Measurements from ENCODE around the gene GAPDH. TPM values are rescaled to one million over a fixed set of nuclear protein-coding genes. Genes with fewer than 3 reads are reported as not detected.

Gene GAPDH
- total RNA-seq, 2 donors from 2014 or later = 640 to 695 TPM

DNA sequence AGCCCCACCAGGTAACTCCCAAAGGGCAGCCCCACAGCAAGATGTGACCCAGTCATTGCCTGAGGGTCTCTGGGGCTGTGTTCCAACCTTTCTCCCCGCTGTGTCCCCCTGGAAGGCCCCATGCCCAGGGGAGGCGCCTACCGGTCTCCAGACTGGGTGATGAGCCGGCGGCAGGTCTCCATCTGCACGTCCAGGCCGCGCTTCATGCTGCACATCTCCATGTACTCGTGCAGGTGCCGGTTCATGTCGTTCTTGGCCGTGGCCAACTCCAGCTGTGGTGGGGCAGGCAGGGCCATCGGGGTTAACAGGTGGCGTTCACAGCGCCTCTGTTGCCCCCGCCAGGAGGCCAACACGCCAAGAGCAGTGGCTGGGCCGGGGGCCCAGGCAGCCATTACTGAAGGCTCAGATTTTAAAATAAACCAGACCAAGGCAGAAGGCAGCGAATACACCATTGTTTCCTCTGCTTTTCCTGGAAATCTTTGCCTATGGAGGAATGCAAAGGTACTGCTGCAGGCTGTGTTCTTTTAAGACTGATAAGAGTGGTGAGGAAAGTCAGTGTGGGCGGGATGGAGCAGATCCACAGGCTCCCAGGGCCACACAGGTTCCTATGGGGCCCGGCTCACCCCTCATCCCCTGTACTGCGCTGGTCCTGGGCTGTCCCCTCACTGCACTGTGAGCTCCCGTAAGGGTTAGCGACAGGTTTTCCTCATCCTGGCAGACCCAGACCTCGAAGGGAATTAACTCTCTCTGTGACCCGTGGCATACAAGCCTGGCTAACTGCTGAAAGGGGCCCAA is 7.3 kb downstream of the GAPDH start:
- peak overlapping the region; percentile 85 for H3K27ac Mint-ChIP-seq
- H3K27me3 Mint-ChIP-seq = no peaks in the 10 kb centered on the region
- H3K9me3 ChIP-seq (ENCODE audit: control insufficient read depth, low read length, poor library complexity, severe bottlenecking) = no peaks in the 10 kb centered on the region
- H3K4me1 Mint-ChIP-seq = peaks cover 29% of the 10 kb centered on the region
- peaks cover 3% of the 10 kb centered on the region for H3K36me3 Mint-ChIP-seq (ENCODE audit: low read depth)
- ATAC-seq (no peak), DNase-seq (no peak)
- no peak overlapping the region for H3K4me3 Mint-ChIP-seq

DNA sequence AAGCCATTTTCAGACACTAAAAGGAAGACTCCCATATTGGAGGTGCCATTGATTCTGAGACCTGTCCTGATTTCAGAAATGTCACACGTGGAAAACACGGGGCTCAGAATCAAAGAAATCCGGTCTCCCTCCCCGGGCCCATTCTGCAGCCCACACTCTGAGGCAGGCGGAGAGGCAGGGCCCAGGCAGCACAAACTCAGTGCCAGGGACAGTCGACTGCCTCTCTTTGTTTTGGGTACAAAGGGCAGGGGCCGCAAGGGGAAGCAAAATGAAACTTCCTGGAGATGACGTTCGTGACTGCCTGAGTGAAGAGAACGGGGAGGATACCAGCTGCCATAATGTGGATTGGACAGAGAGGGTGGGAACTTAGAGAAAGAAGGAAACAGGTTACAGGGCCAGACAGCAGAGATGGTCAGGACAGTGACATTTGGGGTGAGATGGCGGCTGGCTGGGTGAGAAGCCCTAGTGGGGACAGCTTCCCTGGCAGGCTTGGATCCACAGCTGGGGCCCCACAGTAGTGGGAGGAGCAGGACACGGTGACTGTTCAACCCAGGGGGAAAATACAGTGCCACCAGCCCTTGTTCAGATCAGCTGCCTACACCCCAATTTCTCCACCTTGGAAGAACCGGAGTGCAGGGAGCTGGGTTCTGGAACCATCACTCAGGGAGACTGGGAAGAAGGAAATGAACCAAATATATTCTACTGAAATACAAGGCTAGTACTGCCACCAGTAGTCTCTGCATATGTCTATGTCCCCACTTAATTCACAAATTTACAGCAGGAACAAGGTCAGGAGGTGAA is 8.1 kb downstream of the GAPDH start:
- ATAC-seq = peak; percentile 23
- H3K27me3 Mint-ChIP-seq = no peaks in the 10 kb centered on the region

GRCh38 chr12:6546016-6546415 is 11.7 kb downstream of the GAPDH start:
- Mint-ChIP-seq H3K4me1 (peaks cover 13% of the 10 kb centered on the region), H3K36me3 (ENCODE audit: low read depth) (peaks cover 9% of the 10 kb centered on the region), H3K27me3 (no peaks in the 10 kb centered on the region), H3K27ac (no peak overlapping the region), H3K4me3 (no peak overlapping the region)
- no peak for ATAC-seq
- no peak for DNase-seq
- H3K9me3 ChIP-seq (ENCODE audit: control insufficient read depth, low read length, poor library complexity, severe bottlenecking) = no peaks in the 10 kb centered on the region

More for the DNA sequence above, 8.1 kb downstream of the GAPDH start:
- H3K36me3 Mint-ChIP-seq (ENCODE audit: low read depth) = peaks cover 5% of the 10 kb centered on the region
- no peak for DNase-seq
- H3K9me3 ChIP-seq (ENCODE audit: control insufficient read depth, low read length, poor library complexity, severe bottlenecking) = no peaks in the 10 kb centered on the region
- peak overlapping the region; percentile 41 for H3K4me3 Mint-ChIP-seq
- H3K27ac Mint-ChIP-seq = peak overlapping the region; percentile 85
- peaks cover 26% of the 10 kb centered on the region for H3K4me1 Mint-ChIP-seq

DNA sequence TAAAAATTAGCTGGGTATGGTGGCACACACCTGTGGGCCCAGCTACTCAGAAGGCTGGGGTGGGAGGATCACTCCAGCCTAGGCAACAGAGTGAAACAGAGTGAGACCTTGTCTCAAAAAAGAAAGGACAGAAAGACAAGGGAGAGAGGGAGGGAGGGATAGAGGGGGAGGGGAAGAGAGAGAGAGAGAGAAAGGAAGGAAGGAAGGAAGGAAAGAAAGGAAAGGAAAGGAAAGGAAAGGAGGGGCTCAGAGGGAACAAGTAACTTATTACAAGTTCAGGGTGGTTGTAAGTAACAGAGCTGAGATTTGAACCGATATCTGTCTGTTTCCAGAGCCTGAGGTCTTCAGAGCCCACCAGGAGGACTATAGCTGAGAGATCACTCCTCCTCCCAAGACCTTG is 13.2 kb downstream of the GAPDH start:
- Mint-ChIP-seq H3K27ac (no peak overlapping the region), H3K4me1 (peaks cover 12% of the 10 kb centered on the region), H3K36me3 (ENCODE audit: low read depth) (peaks cover 9% of the 10 kb centered on the region), H3K4me3 (no peak overlapping the region), H3K27me3 (no peaks in the 10 kb centered on the region)
- DNase-seq = no peak
- no peaks in the 10 kb centered on the region for H3K9me3 ChIP-seq (ENCODE audit: control insufficient read depth, low read length, poor library complexity, severe bottlenecking)
- no peak for ATAC-seq

DNA sequence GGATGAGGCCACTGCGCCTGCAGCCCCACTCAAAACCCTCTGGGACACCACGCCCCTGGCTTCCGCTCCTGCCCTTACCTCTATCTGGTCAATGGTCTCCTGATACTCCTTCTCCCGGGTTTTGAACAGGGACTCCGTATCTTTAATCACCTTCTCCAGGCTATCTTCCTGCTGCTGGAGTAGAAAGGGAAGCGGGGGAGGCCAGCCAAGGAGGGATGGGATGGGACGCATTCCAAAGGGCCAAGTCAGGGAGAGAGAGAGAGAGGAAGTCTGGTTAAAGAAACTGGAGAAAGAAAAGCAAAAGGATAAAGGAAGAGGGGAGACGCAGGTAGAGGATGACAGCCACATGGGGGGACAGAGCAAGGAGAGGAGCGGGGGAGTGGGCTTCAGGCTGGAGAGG is 13.7 kb downstream of the GAPDH start:
- peaks cover 9% of the 10 kb centered on the region for H3K36me3 Mint-ChIP-seq (ENCODE audit: low read depth)
- no peaks in the 10 kb centered on the region for H3K27me3 Mint-ChIP-seq
- H3K4me1 Mint-ChIP-seq = peaks cover 16% of the 10 kb centered on the region
- H3K4me3 Mint-ChIP-seq = no peak overlapping the region
- no peak for ATAC-seq
- no peak for DNase-seq
- no peak overlapping the region for H3K27ac Mint-ChIP-seq
- no peaks in the 10 kb centered on the region for H3K9me3 ChIP-seq (ENCODE audit: control insufficient read depth, low read length, poor library complexity, severe bottlenecking)

DNA sequence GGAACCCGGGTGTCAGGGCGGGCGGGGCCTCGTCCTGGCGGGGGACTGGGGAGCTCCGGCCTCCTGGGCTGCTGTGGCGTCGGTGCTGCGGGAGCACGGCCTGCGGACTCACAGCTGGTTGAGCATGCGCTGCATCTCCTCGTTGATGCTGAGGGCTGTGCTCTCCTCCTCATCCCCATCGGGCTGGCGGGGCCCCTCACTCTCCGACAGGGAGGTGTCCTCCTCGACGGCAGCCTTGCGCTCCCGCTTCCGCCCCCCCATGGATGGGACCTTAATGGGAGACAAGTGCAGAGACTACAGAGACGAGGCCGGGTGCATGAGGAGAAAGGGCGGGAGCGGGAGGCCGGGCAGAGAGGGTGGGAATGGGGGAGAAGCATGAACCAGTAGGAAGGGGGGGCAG is 14.2 kb downstream of the GAPDH start:
- no peak overlapping the region for H3K4me3 Mint-ChIP-seq
- no peaks in the 10 kb centered on the region for H3K27me3 Mint-ChIP-seq
- peak overlapping the region; percentile 78 for H3K27ac Mint-ChIP-seq
- no peaks in the 10 kb centered on the region for H3K9me3 ChIP-seq (ENCODE audit: control insufficient read depth, low read length, poor library complexity, severe bottlenecking)
- H3K36me3 Mint-ChIP-seq (ENCODE audit: low read depth) = peaks cover 9% of the 10 kb centered on the region
- DNase-seq (no peak), ATAC-seq (no peak)
- peaks cover 19% of the 10 kb centered on the region for H3K4me1 Mint-ChIP-seq

GRCh38 chr12:6548966-6549683 is 14.8 kb downstream of the GAPDH start:
- H3K9me3 ChIP-seq (ENCODE audit: control insufficient read depth, low read length, poor library complexity, severe bottlenecking) = no peaks in the 10 kb centered on the region
- Mint-ChIP-seq H3K4me3 (no peak overlapping the region), H3K36me3 (ENCODE audit: low read depth) (peaks cover 9% of the 10 kb centered on the region), H3K4me1 (peaks cover 23% of the 10 kb centered on the region), H3K27ac (peak overlapping the region; percentile 78), H3K27me3 (no peaks in the 10 kb centered on the region)
- ATAC-seq (no peak), DNase-seq (no peak)

- Mint-ChIP-seq H3K4me1 (peaks cover 29% of the 10 kb centered on the region), H3K36me3 (ENCODE audit: low read depth) (peaks cover 9% of the 10 kb centered on the region), H3K4me3 (no peak overlapping the region), H3K27me3 (no peaks in the 10 kb centered on the region), H3K27ac (peak overlapping the region; percentile 78)
- ATAC-seq (no peak), DNase-seq (no peak)
- H3K9me3 ChIP-seq (ENCODE audit: control insufficient read depth, low read length, poor library complexity, severe bottlenecking) = no peaks in the 10 kb centered on the region
Observed at GRCh38 chr12:6549684-6550151, 15.4 kb downstream of the GAPDH start.

DNA sequence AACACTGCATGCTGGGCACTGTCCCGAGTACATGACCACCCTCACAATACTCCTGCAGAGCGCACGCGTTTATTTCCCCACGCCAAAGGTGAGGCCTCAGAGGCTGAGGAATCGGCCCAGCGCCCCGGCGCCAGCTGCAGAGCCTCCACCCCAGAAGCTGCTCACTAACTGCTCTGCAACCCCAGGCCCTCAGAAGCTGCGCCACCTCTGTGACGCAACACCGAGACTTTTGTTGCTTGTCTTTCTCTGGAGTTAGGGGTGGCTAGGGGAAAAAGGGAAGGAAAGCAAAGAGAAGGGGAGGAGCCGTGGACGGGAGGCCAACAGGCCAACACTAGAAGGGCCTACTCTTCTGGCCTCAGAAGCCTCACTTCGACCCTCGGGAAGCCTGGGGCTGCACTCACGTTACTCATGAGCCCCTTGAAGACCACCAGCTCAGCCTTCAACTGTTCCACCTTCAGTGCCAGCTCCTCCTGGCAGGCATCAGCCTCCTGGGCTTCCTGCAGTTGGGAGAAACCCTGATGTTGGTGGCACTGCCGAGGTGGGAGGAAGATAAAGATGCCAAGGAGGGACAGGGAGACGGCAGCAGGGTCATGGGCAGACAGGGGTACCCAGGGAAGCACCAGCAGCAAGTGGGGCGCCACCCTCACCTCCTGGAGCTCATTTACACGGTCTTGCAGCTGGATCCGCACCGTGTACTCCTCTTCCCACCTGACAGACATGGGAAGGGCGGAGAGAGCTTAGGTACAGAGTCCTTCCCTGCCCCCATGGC is 16.2 kb downstream of the GAPDH start:
- no peak overlapping the region for H3K4me3 Mint-ChIP-seq
- no peaks in the 10 kb centered on the region for H3K9me3 ChIP-seq (ENCODE audit: control insufficient read depth, low read length, poor library complexity, severe bottlenecking)
- H3K4me1 Mint-ChIP-seq = peaks cover 34% of the 10 kb centered on the region
- peaks cover 9% of the 10 kb centered on the region for H3K36me3 Mint-ChIP-seq (ENCODE audit: low read depth)
- peak overlapping the region; percentile 47 for H3K27ac Mint-ChIP-seq
- no peak for ATAC-seq
- DNase-seq = no peak
- H3K27me3 Mint-ChIP-seq = no peaks in the 10 kb centered on the region

DNA sequence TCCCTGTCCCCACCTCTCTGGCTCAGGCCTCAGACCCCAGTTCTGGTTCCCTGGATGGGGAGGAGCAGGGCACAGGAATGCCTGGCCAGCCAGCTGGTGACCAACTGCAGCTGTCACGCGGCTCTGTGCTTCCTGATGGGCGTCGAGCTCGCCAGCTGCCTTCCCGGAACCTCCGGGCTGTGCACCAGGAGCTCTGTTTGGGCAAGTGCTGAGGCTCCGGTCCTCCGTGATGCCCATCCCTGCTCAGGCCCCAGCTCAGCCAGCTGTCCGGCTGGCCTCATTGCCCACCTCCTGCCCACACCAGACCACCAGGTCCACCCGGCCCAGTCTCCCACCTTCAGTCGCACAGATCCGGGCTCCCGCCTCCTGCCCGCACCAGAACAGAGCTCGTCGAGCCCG is 16.7 kb downstream of the GAPDH start:
- H3K27ac Mint-ChIP-seq = peak overlapping the region; percentile 47
- H3K27me3 Mint-ChIP-seq = no peaks in the 10 kb centered on the region
- peaks cover 9% of the 10 kb centered on the region for H3K36me3 Mint-ChIP-seq (ENCODE audit: low read depth)
- no peaks in the 10 kb centered on the region for H3K9me3 ChIP-seq (ENCODE audit: control insufficient read depth, low read length, poor library complexity, severe bottlenecking)
- no peak overlapping the region for H3K4me3 Mint-ChIP-seq
- DNase-seq = no peak
- ATAC-seq = no peak
- H3K4me1 Mint-ChIP-seq = peaks cover 34% of the 10 kb centered on the region

DNA sequence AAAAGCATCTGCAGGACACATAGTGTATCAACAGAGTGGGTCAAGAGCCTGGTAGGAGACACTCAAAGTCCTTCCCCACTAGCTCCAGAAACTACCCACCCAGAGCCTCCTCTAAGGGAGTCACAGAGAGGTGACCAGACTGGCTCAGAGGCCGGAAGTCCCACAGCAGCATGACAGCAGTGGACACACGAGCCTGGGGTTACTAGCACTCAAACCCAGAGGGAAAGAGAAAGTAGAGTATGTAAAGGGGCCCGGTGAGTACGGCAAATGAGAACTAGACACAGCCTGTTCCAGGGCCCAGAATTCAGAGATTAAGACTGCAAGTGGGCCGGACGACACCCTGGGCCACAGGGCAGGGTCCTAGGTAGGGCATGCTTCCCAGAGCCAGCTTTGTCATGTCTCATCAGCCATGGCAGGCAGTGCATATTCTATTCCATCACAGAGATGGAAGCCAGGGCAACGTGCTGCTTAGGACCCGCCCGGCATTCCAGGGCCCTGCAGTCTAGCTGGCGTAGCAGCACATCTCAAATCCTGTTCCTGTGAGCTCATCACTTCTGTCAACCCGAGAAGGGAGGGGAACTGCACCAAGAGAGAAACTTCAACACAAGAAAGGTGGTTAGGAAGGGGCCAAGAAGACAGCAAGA is 17.3 kb downstream of the GAPDH start:
- H3K4me1 Mint-ChIP-seq = peaks cover 37% of the 10 kb centered on the region
- no peak for ATAC-seq
- H3K27ac Mint-ChIP-seq = peak overlapping the region; percentile 47
- peaks cover 9% of the 10 kb centered on the region for H3K36me3 Mint-ChIP-seq (ENCODE audit: low read depth)
- H3K27me3 Mint-ChIP-seq = no peaks in the 10 kb centered on the region
- H3K9me3 ChIP-seq (ENCODE audit: control insufficient read depth, low read length, poor library complexity, severe bottlenecking) = no peaks in the 10 kb centered on the region
- no peak for DNase-seq
- H3K4me3 Mint-ChIP-seq = no peak overlapping the region

GRCh38 chr12:6552140-6552551 is 17.8 kb downstream of the GAPDH start:
- Mint-ChIP-seq H3K4me3 (no peak overlapping the region), H3K4me1 (peaks cover 37% of the 10 kb centered on the region), H3K36me3 (ENCODE audit: low read depth) (peaks cover 8% of the 10 kb centered on the region), H3K27me3 (no peaks in the 10 kb centered on the region), H3K27ac (peak overlapping the region; percentile 86)
- ATAC-seq (no peak), DNase-seq (no peak)
- H3K9me3 ChIP-seq (ENCODE audit: control insufficient read depth, low read length, poor library complexity, severe bottlenecking) = no peaks in the 10 kb centered on the region

Measured in T-helper 17 cell (primary cell).